Coronary artery (tissue), 2 donors: ENCODE measurements around the gene SLC35B1.

Experiments
- DNase-seq: peaks from one replicate; pipeline ENCODE4 v3.0.0-alpha.2; 2017; ENCODE audit warnings: low spot score
- H3K27ac ChIP-seq, 2 donors: fragments of 200-600 bp; sonication (generic); one replicate each; pipeline ENCODE4 v1.5.1; 2016 to 2019
- H3K4me3 ChIP-seq: fragments of 200-600 bp; sonication (generic); 2 replicates; pipeline ENCODE4 v1.5.1; 2016; ENCODE audit warnings: mild to moderate bottlenecking, moderate library complexity
- TF ChIP-seq, protein P1 (sequence below): fragments of 200-600 bp; sonication (generic); IDR thresholded peaks from one replicate; pipeline ENCODE4 v1.5.1; 2019; ENCODE audit warnings: antibody characterized with exemption

Gene SLC35B1

DNA sequence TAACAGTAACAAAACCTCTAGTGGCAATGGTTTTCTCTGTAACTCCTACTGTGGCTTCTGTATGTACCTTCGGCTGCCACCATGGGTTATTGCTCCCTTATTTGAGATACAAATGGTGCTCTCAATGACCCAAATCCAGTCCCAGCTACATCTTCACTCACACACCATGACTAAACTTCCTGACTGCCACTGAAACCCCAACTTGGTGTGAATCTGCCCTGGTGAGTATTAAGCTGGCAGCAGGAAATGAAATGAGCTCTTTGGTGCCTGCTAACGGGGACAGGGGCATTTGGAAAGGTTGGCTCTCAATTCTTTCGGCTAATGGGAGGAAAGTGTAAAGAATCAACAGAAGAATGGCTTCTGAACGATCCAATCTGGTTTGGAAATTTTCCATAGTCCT lies 7.5 kb upstream of the SLC35B1 start:
- H3K27ac ChIP-seq: no peak overlapping the region
- DNase-seq: no peak
- no peak overlapping the region for H3K4me3 ChIP-seq
- TF ChIP-seq, protein P1, sequence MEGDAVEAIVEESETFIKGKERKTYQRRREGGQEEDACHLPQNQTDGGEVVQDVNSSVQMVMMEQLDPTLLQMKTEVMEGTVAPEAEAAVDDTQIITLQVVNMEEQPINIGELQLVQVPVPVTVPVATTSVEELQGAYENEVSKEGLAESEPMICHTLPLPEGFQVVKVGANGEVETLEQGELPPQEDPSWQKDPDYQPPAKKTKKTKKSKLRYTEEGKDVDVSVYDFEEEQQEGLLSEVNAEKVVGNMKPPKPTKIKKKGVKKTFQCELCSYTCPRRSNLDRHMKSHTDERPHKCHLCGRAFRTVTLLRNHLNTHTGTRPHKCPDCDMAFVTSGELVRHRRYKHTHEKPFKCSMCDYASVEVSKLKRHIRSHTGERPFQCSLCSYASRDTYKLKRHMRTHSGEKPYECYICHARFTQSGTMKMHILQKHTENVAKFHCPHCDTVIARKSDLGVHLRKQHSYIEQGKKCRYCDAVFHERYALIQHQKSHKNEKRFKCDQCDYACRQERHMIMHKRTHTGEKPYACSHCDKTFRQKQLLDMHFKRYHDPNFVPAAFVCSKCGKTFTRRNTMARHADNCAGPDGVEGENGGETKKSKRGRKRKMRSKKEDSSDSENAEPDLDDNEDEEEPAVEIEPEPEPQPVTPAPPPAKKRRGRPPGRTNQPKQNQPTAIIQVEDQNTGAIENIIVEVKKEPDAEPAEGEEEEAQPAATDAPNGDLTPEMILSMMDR: no peak

DNA sequence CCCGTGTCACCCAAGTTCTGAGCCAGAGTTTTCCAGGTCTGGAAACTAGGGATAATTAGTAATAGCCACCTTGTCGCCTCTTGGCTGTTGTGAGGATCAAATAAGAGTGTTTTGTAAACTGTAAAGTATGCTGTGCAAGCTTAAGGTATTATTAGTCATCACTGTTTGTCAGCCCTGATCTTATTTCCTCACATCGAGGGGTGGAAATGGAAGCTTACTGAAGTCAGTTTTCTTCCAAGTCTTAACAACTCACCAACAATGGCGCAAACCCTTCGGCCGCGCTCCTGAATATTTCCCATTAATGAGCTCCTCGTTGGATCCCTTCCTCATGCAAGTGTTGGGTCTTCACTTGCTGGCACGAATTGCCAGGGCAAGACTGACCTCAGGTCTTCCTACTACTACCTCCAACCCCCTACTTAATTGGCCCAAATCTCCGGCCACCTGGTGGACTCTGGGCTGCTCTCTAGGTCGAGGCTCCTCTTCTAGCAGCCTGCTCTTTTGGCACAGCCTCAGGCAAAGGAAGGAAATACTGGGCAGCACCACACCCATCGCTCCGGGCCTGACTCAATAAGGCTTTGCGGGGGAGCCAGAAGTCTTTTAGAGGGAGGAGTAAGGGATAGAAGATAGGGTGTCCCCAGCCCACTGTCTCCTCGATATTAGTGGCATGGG lies 885 bp upstream of the SLC35B1 start:
- no peak for DNase-seq
- Histone ChIP-seq H3K27ac (peak overlapping the region; percentile 83 to 92), H3K4me3 (peak overlapping the region; percentile 84)
- TF ChIP-seq, protein P1: no peak

DNA sequence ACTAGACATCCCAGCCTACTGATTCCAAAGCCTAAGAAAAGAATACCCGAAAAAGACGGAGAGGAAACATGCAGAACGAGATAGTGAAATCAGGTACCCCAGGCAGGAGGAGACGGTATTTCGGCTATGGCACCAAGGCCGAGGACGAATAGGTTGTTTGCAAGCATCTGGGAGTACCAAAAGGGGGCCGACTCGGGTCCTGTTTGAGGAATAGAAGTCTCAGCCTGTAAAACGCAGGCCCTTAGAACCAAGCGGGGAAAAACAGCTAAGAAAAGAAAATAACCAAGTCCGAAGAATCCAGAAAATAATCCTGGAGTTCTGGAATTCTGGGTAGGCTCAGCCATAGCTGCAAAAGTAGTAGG lies 537 bp downstream of the SLC35B1 start:
- Histone ChIP-seq H3K4me3 (peak overlapping the region; percentile 84), H3K27ac (peak overlapping the region; percentile 83 to 92)
- DNase-seq: no peak
- TF ChIP-seq, protein P1: no peak

DNA sequence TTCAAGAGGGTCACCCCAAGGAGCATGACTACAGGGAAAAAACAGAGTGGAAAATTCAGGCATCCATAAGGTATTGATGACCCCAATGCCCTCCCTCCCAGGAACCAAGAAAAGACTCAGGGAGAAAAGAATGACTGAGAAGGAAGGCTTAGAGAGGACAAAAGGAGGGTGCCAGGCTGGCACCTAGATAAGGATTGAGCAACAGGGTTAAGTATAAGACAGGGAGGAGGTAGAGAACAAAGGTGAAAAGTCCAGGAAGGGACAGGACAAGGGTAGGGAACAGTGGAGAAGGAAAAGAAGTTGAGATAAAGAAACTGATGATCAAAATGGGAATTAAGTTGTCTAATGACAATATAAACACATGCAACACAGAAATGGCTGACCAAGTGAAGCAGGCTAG lies 2.5 kb downstream of the SLC35B1 start:
- DNase-seq: no peak
- Histone ChIP-seq H3K4me3 (no peak overlapping the region), H3K27ac (no peak overlapping the region)
- TF ChIP-seq, protein P1: no peak

DNA sequence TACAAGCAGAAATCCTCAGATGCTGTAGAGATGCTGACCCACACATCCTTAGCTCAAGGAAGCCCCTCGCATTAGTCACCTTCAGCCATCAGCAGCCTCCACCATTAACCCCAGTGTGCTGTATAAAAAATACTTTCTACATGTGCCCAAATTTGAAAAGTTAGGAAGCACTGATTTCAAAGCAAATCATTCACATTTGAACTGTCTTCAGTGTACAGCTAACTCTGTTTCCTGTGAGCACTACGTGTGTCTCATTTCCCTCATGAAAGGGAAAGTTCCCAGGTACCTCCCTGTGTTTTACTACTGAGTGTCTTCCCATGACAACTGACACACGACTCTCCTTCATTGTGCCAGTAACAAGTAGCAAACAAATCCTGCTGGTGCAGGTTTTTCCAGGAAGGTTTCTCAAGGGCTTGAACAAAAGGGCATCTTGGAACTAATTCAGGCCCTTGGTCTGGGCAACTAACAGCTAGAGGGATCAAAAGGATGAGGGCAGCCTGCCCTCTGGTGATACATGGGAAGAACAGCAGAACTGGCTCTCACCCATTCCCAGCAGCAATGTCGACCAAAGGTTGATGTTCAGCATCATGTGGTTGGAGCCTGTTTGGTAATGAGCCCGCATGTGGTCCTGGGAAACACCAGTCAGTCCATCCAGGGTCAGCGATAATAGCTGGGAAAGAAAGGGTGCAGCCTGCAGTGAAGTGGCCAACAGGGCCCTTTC lies 4.0 kb downstream of the SLC35B1 start:
- Histone ChIP-seq H3K4me3 (no peak overlapping the region), H3K27ac (no peak overlapping the region)
- TF ChIP-seq, protein P1: peak; percentile 17
- no peak for DNase-seq

DNA sequence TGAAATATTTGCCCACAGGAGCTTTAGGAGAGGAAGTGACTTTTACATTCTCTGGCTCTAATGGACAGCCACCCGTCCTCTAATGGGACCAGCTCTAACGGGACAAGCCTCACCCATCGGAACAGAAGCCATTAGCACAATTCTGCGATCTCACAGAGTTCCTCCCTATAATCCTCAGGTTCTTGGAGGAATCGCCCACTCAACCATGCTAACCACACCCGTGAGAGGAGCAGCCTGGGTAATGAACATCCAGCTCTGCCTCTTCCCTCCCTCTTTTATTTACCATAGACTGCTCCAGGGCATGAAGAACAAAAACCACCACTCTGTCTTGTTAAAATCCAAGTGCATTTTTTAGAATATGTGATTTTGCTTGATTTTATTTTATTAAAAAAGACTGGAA lies 6.8 kb downstream of the SLC35B1 start:
- TF ChIP-seq, protein P1: no peak
- Histone ChIP-seq H3K27ac (no peak overlapping the region), H3K4me3 (no peak overlapping the region)
- DNase-seq: no peak

DNA sequence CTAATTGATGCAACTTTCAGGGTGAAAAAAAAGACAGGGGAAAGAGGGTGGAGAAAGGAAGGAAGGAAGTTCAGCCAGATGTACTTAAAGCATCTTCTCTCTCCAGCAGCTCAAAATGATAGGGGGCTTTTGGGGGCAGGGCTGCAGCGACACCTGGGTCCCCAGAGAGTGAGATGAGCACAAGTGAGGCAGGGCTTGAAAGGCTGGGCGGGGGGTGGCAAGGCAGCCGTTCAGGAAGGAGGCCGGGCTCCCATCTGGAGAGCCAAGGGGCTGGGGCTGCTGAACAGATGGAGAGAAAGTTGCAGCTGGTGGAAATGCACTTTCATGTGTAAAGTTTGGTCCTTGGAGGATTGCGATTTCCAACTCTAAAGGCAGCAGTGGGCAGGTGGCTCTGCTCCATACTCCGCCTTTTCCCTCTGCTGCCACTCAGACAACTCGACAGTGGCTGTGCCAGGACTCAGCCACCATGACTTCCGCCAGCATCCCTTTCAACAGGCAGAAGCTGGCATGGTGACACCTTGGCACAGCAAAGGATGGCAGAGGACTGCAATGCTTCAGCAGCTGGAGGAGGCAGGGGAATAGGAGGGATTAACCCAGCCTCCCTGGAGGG lies 7.7 kb downstream of the SLC35B1 start:
- H3K4me3 ChIP-seq: no peak overlapping the region
- DNase-seq: no peak
- TF ChIP-seq, protein P1: no peak
- H3K27ac ChIP-seq: no peak overlapping the region
